GM12864 (cell line): ENCODE measurements around the gene VNN1.

Experiments used
- DNase-seq: peaks from one replicate; pipeline ENCODE4 v3.0.0-alpha.2; 2011; ENCODE audit warnings: low read depth
- H3K4me3 ChIP-seq: 2 replicates; pipeline ENCODE4 v1.5.1; 2011; ENCODE audit warnings: mild to moderate bottlenecking, low read depth, low read length, control low read depth
- TF ChIP-seq, protein P1 (sequence below): IDR thresholded peaks from 2 replicates; pipeline ENCODE4 v1.5.1; 2011; ENCODE audit warnings: low read depth, mild to moderate bottlenecking, moderate library complexity, low read length, control low read depth, inconsistent platforms; ENCODE audit errors: missing control alignments

VNN1 gene, protein sequence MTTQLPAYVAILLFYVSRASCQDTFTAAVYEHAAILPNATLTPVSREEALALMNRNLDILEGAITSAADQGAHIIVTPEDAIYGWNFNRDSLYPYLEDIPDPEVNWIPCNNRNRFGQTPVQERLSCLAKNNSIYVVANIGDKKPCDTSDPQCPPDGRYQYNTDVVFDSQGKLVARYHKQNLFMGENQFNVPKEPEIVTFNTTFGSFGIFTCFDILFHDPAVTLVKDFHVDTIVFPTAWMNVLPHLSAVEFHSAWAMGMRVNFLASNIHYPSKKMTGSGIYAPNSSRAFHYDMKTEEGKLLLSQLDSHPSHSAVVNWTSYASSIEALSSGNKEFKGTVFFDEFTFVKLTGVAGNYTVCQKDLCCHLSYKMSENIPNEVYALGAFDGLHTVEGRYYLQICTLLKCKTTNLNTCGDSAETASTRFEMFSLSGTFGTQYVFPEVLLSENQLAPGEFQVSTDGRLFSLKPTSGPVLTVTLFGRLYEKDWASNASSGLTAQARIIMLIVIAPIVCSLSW

DNA sequence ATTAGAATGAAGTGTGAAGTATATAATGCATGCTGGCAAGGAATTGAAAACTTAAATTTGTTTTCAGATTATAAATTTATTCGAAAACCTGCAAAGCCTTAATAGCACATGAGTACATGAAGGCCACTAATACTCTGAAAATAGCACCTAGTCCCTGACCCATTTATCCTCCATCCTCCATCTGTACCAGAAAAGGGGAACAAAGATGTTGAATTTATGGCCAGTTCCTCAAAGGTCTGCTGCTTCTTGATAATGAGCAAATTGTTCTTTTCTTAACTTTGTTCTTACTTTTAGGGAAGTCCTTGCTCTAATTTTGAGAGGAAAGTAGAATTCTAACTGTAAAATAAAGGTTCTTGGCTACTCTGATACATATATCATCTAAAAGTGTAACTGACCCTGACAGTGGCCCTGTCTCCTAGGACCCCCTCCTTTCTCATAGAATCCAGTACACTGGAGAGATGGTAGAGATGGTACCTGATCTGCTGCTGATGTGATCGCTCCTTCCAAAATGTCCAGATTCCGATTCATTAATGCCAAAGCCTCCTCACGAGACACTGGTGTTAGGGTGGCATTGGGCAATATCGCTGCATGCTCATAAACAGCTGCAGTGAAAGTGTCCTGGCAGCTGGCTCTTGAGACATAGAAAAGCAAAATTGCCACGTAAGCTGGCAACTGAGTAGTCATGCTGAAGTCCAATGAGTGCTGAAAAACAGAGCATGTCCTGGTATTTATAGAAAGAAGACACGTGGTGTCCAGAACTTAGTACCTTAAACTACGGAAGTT is at the start of gene VNN1:
TSS of gene VNN1 (minus strand) at position 704 of the 783 bp plus-strand sequence. CDS start at position 684, 20 bp downstream.
- no peak within 1 kb of the TSS for H3K4me3 ChIP-seq
- TF ChIP-seq, protein P1, sequence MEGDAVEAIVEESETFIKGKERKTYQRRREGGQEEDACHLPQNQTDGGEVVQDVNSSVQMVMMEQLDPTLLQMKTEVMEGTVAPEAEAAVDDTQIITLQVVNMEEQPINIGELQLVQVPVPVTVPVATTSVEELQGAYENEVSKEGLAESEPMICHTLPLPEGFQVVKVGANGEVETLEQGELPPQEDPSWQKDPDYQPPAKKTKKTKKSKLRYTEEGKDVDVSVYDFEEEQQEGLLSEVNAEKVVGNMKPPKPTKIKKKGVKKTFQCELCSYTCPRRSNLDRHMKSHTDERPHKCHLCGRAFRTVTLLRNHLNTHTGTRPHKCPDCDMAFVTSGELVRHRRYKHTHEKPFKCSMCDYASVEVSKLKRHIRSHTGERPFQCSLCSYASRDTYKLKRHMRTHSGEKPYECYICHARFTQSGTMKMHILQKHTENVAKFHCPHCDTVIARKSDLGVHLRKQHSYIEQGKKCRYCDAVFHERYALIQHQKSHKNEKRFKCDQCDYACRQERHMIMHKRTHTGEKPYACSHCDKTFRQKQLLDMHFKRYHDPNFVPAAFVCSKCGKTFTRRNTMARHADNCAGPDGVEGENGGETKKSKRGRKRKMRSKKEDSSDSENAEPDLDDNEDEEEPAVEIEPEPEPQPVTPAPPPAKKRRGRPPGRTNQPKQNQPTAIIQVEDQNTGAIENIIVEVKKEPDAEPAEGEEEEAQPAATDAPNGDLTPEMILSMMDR = no peak
- DNase-seq = no peak

DNA sequence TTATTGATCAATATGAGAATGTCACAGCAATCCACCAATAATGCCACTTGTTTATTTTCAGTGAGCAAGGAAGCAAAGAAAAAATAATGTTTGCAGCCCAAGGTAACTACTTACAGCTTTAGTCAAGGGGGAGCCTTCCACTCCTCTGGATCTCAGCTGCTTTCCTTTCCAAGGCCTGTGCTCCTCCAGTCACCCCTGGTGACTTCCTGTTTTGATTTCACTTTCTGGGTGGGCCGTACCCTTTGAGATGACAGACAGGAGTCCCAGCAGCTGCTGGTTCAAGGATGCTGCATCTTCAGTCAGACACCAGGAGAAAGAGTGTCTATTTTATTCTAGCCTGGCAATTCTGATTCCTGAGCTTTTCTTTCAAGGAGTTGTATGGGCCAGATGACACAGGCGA is 49.4 kb upstream of the VNN1 start:
- peak overlapping the region; percentile 49 for H3K4me3 ChIP-seq
- no peak for DNase-seq

DNA sequence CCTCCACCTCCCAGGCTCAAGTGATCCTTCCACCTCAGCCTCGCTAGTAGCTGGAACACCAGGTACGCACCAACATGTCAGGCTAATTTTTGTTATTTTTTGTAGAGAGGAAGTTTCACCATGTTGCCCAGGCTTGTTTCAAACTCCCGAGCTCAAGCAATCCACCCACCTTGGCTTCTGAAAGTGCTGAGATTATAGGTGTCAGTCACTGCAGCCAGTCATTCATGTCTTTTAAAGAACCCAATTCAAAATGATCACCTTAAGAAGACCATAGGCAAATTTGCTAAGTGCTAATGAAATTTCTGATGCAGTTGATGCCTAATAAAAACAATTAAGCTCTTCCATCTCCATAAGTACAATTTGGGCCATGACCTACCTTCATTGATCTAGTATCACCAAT is 46.4 kb upstream of the VNN1 start:
- TF ChIP-seq, protein P1 = no peak
- no peak overlapping the region for H3K4me3 ChIP-seq
- no peak for DNase-seq

More for the DNA sequence above, 49.4 kb upstream of the VNN1 start:
- TF ChIP-seq, protein P1 = no peak

DNA sequence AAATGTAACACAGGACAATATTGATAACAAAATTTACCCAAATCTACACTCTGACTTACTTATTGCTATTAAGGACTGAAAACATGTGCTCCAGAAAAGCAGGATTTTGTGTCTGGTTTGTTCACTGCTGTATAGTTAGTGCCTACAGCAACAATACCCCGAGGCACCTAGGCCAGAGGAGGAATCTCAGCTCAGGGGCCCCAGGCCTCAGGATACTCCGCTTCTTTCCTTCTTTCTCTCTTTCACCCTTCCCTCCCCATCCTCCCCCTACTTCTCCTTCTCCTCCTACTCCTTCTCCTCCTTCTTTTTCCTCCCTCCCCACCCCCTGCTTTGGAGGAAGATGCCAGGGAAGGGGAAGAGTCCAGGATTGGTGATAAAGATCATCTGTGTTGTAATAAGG is 44.8 kb upstream of the VNN1 start:
- TF ChIP-seq, protein P1 = no peak
- no peak for DNase-seq
- no peak overlapping the region for H3K4me3 ChIP-seq

DNA sequence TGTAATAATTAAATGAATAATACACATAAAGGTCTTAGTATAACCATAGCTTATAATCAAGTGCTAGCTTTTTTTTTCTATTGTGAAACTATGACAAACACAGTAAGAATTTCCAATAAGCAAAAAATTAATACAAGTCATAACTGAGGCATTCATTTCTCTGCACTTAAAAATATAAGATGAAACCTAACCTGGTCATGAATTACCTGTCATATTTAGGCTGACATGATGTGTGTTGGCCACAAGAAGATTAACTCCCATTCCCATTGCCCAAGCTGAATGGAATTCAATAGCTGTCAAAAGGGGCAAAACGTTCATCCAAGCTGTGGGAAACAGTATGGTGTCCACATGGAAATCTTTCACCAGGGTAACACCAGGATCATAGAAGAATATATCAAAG is 38.4 kb upstream of the VNN1 start:
- H3K4me3 ChIP-seq = no peak overlapping the region
- DNase-seq = no peak
- TF ChIP-seq, protein P1 = no peak

GRCh38 chr6:132751828-132752227 is 38.0 kb upstream of the VNN1 start:
- no peak for DNase-seq
- TF ChIP-seq, protein P1 = peak; percentile 5
- H3K4me3 ChIP-seq = no peak overlapping the region
